HG03039 (cell line): ENCODE results near the gene PSME3IP1.
"Not testable (repeated sequence)": the region's sequence is repeated elsewhere in the genome, so short reads cannot be mapped to it uniquely, and the experiment has no call there.

Experiments
- ATAC-seq: cut with Tn5 transposase; IDR thresholded peaks from one replicate; pipeline ENCODE4 v1.9.1; 2021; ENCODE audit warnings: mild to moderate bottlenecking, moderate library complexity; ENCODE audit not compliant: unreplicated experiment

Gene PSME3IP1

DNA sequence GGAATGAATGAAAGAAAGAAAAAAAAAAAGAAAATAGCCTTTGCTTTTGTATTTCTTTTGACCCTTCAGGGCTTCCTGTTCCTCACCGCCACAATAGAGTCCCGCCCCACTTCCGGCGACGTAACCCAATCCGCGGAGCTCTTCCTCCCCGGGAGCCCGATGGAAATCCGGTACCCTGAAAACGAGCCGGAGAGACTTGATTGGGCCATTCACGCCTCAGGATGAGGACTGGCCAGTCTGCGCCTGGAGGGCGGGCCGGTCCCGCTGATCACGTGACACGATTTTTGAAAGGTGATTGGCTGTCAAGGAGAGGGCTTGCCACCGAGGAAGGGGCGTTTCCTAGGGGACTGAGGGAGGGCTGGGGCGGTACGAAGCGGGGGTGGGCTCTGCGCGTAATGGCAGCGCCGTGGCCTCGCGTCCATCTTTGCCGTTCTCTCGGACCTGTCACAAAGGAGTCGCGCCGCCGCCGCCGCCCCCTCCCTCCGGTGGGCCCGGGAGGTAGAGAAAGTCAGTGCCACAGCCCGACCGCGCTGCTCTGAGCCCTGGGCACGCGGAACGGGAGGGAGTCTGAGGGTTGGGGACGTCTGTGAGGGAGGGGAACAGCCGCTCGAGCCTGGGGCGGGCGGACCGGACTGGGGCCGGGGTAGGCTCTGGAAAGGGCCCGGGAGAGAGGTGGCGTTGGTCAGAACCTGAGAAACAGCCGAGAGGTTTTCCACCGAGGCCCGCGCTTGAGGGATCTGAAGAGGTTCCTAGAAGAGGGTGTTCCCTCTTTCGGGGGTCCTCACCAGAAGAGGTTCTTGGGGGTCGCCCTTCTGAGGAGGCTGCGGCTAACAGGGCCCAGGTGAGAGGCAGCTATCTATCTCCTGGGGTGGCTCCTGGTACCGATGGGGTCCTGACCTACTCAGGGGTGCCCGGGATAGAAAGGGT is at the start of gene PSME3IP1, which contains the start of gene RSPRY1:
Gene PSME3IP1 (minus strand): TSS at position 95 of the 927 bp plus-strand sequence. CDS start 12,185 bp downstream, outside the sequence.
Gene RSPRY1 (plus strand): TSS at position 385 of the 927 bp plus-strand sequence. CDS start 18,330 bp downstream, outside the sequence.
- peak; percentile 91 for ATAC-seq

- no peak for ATAC-seq
These were observed 49.5 kb upstream of the PSME3IP1 start for GRCh38 chr16:57235128-57236021.

GRCh38 chr16:57234707-57235092 is 48.9 kb upstream of the PSME3IP1 start:
- no peak for ATAC-seq

GRCh38 chr16:57233944-57234706 is 48.3 kb upstream of the PSME3IP1 start:
- ATAC-seq: no peak

DNA sequence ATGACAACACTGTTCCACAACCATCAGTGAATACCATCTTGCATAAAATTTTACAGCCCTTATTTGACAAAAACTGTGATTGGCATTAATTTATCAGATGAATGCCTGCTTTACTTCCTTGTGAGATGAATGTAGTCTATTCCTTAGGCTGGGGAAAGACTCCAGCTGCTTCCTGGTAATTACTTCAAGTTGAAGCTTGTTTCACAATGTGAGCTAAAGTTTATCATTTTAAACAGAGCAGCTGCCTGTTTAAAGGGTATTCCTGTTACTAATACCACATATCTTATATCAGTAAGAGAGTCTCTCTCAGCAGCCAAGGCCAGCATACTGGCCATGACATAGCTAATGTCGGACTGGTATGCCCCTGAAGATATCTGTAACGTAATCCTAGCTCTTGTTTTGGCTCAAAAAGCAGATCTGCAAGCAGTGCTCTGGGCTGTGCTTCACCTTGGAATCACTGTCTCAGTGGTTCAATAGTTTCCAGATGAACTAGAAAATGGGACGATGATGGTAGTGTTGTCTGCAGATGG is 46.0 kb upstream of the PSME3IP1 start:
- no peak for ATAC-seq

- no peak for ATAC-seq
These were observed 43.2 kb upstream of the PSME3IP1 start for GRCh38 chr16:57229079-57229478.

GRCh38 chr16:57226701-57227621 is 41.1 kb upstream of the PSME3IP1 start:
- ATAC-seq: no peak

DNA sequence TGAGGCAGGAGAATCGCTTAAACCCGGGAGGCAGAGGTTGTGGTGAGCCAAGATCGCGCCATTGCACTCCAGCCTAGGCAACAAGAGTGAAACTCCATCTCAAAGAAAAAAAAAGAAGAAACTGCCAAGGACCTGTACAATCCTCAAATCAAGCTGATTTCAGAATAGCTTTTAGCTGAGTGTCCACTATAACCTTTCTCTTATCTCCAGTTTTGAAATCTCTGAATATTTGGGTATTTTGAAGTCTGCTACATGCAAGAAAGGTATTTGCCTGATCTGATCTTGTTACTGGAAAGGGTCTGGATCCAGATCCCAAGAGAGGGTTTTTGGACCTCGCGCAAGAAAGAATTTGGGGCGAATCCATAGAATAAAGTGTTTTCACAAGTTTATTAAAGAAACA is 40.1 kb upstream of the PSME3IP1 start:
- ATAC-seq: no peak

- ATAC-seq: no peak
These were observed 39.0 kb upstream of the PSME3IP1 start for GRCh38 chr16:57224651-57225335.

DNA sequence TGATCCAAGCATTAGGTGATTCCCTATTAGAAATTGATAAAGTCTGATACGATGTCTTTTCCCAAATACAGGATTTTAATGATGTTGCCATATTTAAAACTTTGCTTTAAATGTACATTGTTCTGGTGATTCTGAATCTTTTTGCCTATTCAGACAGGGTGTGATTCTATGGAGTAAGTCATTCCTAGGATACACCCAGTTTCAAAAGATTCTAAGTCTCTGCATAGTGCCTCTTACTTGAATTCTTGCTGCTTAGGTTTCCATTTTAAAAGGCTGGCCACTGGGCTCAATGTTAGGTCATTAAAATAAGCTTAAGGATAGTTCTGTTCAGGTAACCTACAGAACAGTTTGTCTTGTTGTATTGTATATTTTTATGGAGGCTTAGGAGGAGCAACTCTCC is 37.2 kb upstream of the PSME3IP1 start:
- no peak for ATAC-seq

- ATAC-seq: no peak
These were observed 31.1 kb upstream of the PSME3IP1 start for GRCh38 chr16:57216968-57217367.

GRCh38 chr16:57213462-57213861 is 27.6 kb upstream of the PSME3IP1 start:
- no peak for ATAC-seq

- ATAC-seq: no peak
These were observed 23.9 kb upstream of the PSME3IP1 start for GRCh38 chr16:57209780-57210179.

- ATAC-seq: no peak
These were observed 23.1 kb upstream of the PSME3IP1 start for GRCh38 chr16:57208926-57209325.

DNA sequence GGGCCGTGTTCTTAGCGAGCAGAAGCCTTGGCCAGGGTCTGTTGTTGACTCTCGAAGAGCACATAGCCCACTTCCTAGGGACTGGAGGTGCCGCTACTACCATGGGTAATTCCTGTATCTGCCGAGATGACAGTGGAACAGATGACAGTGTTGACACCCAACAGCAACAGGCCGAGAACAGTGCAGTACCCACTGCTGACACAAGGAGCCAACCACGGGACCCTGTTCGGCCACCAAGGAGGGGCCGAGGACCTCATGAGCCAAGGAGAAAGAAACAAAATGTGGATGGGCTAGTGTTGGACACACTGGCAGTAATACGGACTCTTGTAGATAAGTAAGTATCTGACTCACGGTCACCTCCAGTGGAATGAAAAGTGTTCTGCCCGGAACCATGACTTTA is 18.8 kb upstream of the PSME3IP1 start:
- no peak for ATAC-seq

DNA sequence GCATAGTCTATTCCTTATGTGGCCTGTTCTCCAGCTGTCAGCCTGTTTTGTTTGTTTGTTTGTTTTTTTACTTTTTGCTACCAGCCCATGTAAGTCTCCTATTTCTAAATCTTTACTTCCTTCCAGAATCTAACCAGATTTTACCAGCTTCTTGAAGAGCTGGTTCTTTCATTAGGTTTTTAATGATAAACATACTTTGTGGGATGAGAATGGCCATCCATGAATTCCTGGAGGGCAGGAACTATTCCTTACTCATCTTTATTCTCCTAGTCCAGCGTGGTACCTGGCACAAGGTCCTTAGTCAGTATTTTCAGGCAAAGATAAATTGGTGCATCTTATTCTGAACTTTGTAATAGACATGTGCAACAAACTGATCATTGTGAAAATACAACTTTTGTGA is 17.6 kb upstream of the PSME3IP1 start:
- ATAC-seq: no peak

- no peak for ATAC-seq
These were observed 16.5 kb upstream of the PSME3IP1 start for GRCh38 chr16:57202095-57202886.

DNA sequence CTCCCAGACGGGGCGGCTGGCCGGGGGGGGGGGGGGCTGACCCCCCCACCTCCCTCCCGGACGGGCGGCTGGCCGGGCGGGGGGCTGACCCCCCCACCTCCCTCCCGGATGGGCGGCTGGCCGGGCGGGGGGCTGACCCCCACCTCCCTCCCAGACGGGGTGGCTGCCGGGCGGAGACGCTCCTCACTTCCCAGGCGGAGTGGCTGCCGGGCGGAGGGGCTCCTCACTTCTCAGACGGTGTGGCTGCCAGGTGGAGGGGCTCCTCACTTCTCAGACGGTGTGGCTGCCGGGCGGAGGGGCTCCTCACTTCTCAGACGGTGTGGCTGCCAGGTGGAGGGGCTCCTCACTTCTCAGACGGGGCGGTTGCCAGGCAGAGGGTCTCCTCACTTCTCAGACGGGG is 15.1 kb upstream of the PSME3IP1 start:
- not testable (repeated sequence) for ATAC-seq
